SK-N-SH treated with all-trans-retinoic acid at 6 μM for 48 hours (cell line): ENCODE data around the gene NKTR.

Experiments
- ATAC-seq: fragments of 200-7000 bp; cut with Tn5 transposase; 3 replicates; pipeline ENCODE4 v1.9.1; 2020; ENCODE audit warnings: mild to moderate bottlenecking, moderate library complexity
- ARNTL ChIP-seq: fragments of 450-650 bp; formaldehyde crosslinking; IDR thresholded peaks from 2 replicates; pipeline ENCODE4 v1.5.0; 2020; ENCODE audit warnings: low read depth, mild to moderate bottlenecking, moderate library complexity, borderline replicate concordance
- BACH2 ChIP-seq: fragments of 250-450 bp; sonication (Bioruptor Pico); IDR thresholded peaks from 2 replicates; pipeline ENCODE4 v1.9.0; 2021; ENCODE audit warnings: mild to moderate bottlenecking, borderline replicate concordance
- CREB5 ChIP-seq: fragments of 250-450 bp; sonication (Bioruptor Pico); IDR thresholded peaks from 2 replicates; pipeline ENCODE4 v1.5.1; 2020; ENCODE audit warnings: low read depth, mild to moderate bottlenecking, moderate library complexity
- CSDC2 ChIP-seq: fragments of 250-450 bp; sonication (Bioruptor Pico); IDR thresholded peaks from 2 replicates; pipeline ENCODE4 v1.5.0; 2020; ENCODE audit warnings: mild to moderate bottlenecking, moderate library complexity
- ESRRG ChIP-seq: fragments of 250-450 bp; sonication (Bioruptor Pico); IDR thresholded peaks from 2 replicates; pipeline ENCODE4 v1.6.1; 2021; ENCODE audit warnings: mild to moderate bottlenecking
- GLIS3 ChIP-seq: fragments of 250-450 bp; sonication (Bioruptor Pico); IDR thresholded peaks from 2 replicates; pipeline ENCODE4 v1.5.0; 2020; ENCODE audit warnings: mild to moderate bottlenecking, moderate library complexity
- ISL1 ChIP-seq: fragments of 250-450 bp; sonication (Bioruptor Pico); IDR thresholded peaks from 2 replicates; pipeline ENCODE4 v2.1.2; 2022; ENCODE audit warnings: mild to moderate bottlenecking, moderate library complexity
- OSR1 ChIP-seq: fragments of 250-450 bp; sonication (Bioruptor Pico); IDR thresholded peaks from 2 replicates; pipeline ENCODE4 v1.8.0; 2022; ENCODE audit warnings: moderate library complexity, mild to moderate bottlenecking, inconsistent platforms
- RARB ChIP-seq: fragments of 250-450 bp; sonication (Bioruptor Pico); IDR thresholded peaks from 2 replicates; pipeline ENCODE4 v1.8.0; 2021; ENCODE audit warnings: mild to moderate bottlenecking, moderate library complexity
- SNAI2 ChIP-seq: fragments of 250-450 bp; sonication (Bioruptor Pico); IDR thresholded peaks from 2 replicates; pipeline ENCODE4 v1.5.0; 2020; ENCODE audit warnings: mild to moderate bottlenecking, moderate library complexity
- TCF4 ChIP-seq: fragments of 250-450 bp; sonication (Bioruptor Pico); IDR thresholded peaks from 2 replicates; pipeline ENCODE4 v1.8.0; 2021; ENCODE audit warnings: mild to moderate bottlenecking, moderate library complexity, borderline replicate concordance
- TOX ChIP-seq: fragments of 250-450 bp; sonication (Bioruptor Pico); IDR thresholded peaks from 2 replicates; pipeline ENCODE4 v1.8.0; 2021; ENCODE audit warnings: mild to moderate bottlenecking, moderate library complexity, borderline replicate concordance
- ZC3H10 ChIP-seq: fragments of 250-450 bp; sonication (Bioruptor Pico); IDR thresholded peaks from 2 replicates; pipeline ENCODE4 v1.5.1; 2021; ENCODE audit warnings: mild to moderate bottlenecking, moderate library complexity
- ZFP30 ChIP-seq: fragments of 450-650 bp; formaldehyde crosslinking; IDR thresholded peaks from 2 replicates; pipeline ENCODE4 v1.5.0; 2022; ENCODE audit warnings: mild to moderate bottlenecking, moderate library complexity
- ZNF565 ChIP-seq: fragments of 450-650 bp; formaldehyde crosslinking; conservative IDR thresholded peaks from 2 replicates; pipeline ENCODE4 v1.5.0; 2020; ENCODE audit warnings: low read depth, mild to moderate bottlenecking, moderate library complexity
- ZNF70 ChIP-seq: fragments of 450-650 bp; formaldehyde crosslinking; IDR thresholded peaks from 2 replicates; pipeline ENCODE4 v1.5.0; 2020; ENCODE audit warnings: mild to moderate bottlenecking, moderate library complexity
- ZNF8 ChIP-seq: fragments of 450-650 bp; formaldehyde crosslinking; IDR thresholded peaks from 2 replicates; pipeline ENCODE4 v1.5.0; 2020; ENCODE audit warnings: mild to moderate bottlenecking, moderate library complexity
- TF ChIP-seq, protein P1 (sequence below): fragments of 250-450 bp; sonication (Bioruptor Pico); IDR thresholded peaks from 2 replicates; pipeline ENCODE4 v1.8.0; 2020; ENCODE audit warnings: mild to moderate bottlenecking, moderate library complexity, borderline replicate concordance
- TF ChIP-seq, protein P2 (sequence below): fragments of 250-450 bp; sonication (Bioruptor Pico); IDR thresholded peaks from 2 replicates; pipeline ENCODE4 v1.5.0; 2020; ENCODE audit warnings: mild to moderate bottlenecking, moderate library complexity
- TF ChIP-seq, protein P3 (sequence below): fragments of 250-450 bp; sonication (Bioruptor Pico); IDR thresholded peaks from 2 replicates; pipeline ENCODE4 v1.5.1; 2021; ENCODE audit warnings: mild to moderate bottlenecking, moderate library complexity

Gene NKTR

DNA sequence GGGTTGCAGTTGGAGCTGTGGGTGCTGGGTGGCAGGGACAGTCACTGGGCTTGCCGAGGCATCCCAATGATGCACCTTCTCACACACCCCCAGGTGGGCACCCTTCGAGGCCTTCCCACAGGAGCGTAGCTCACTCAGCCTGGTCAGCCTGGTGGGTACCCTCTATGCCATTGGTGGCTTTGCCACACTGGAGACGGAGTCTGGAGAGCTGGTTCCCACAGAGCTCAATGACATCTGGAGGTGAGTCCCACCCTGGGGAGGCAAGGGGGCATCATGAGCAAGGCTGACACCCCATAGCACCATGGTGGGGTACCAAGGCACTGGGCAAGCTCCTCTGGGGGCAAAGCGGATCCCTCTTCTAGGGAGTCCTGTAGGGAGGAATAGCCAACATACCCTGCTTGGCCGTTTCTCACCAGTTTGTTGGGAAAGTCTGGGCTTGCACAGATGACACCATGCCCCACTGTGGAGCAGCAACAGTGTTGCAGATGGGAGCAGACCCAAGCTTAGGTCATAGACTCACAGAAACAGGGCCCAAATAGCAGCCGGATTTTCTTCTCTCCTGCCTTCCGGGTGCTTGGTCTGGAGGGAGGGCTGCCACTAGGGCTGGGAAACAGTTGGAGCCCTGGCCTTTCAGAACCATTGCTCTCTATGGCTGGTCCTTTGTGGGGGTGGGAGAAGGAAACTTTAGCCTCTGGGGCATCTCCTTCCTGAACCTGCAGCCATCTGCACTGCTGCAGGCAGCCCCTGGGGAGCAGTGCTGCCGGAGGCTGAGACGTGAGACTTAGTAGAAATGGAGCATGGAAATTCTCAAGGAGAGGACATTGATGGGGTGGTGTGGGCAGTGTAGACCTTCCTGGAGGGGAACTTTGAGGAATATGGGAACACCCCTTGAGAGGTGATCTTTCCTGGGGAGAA, 90.5 kb downstream of the NKTR start:
- TF ChIP-seq ARNTL (CRISPR knock-in tag) = no peak
- TF ChIP-seq, protein P1, sequence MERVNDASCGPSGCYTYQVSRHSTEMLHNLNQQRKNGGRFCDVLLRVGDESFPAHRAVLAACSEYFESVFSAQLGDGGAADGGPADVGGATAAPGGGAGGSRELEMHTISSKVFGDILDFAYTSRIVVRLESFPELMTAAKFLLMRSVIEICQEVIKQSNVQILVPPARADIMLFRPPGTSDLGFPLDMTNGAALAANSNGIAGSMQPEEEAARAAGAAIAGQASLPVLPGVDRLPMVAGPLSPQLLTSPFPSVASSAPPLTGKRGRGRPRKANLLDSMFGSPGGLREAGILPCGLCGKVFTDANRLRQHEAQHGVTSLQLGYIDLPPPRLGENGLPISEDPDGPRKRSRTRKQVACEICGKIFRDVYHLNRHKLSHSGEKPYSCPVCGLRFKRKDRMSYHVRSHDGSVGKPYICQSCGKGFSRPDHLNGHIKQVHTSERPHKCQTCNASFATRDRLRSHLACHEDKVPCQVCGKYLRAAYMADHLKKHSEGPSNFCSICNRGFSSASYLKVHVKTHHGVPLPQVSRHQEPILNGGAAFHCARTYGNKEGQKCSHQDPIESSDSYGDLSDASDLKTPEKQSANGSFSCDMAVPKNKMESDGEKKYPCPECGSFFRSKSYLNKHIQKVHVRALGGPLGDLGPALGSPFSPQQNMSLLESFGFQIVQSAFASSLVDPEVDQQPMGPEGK = no peak
- no peak for ATAC-seq

- no peak for ATAC-seq
- TF ChIP-seq TCF4 (CRISPR knock-in tag) = no peak
- TF ChIP-seq CREB5 (CRISPR knock-in tag) = no peak
- TF ChIP-seq, protein P2, sequence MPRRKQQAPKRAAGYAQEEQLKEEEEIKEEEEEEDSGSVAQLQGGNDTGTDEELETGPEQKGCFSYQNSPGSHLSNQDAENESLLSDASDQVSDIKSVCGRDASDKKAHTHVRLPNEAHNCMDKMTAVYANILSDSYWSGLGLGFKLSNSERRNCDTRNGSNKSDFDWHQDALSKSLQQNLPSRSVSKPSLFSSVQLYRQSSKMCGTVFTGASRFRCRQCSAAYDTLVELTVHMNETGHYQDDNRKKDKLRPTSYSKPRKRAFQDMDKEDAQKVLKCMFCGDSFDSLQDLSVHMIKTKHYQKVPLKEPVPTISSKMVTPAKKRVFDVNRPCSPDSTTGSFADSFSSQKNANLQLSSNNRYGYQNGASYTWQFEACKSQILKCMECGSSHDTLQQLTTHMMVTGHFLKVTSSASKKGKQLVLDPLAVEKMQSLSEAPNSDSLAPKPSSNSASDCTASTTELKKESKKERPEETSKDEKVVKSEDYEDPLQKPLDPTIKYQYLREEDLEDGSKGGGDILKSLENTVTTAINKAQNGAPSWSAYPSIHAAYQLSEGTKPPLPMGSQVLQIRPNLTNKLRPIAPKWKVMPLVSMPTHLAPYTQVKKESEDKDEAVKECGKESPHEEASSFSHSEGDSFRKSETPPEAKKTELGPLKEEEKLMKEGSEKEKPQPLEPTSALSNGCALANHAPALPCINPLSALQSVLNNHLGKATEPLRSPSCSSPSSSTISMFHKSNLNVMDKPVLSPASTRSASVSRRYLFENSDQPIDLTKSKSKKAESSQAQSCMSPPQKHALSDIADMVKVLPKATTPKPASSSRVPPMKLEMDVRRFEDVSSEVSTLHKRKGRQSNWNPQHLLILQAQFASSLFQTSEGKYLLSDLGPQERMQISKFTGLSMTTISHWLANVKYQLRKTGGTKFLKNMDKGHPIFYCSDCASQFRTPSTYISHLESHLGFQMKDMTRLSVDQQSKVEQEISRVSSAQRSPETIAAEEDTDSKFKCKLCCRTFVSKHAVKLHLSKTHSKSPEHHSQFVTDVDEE = no peak
- TF ChIP-seq RARB (CRISPR knock-in tag) = no peak
- TF ChIP-seq ZFP30 = no peak
- TF ChIP-seq ZNF70 (CRISPR knock-in tag) = no peak
Measured at GRCh38 chr3:42691816-42692666, 91.6 kb downstream of the NKTR start.

DNA sequence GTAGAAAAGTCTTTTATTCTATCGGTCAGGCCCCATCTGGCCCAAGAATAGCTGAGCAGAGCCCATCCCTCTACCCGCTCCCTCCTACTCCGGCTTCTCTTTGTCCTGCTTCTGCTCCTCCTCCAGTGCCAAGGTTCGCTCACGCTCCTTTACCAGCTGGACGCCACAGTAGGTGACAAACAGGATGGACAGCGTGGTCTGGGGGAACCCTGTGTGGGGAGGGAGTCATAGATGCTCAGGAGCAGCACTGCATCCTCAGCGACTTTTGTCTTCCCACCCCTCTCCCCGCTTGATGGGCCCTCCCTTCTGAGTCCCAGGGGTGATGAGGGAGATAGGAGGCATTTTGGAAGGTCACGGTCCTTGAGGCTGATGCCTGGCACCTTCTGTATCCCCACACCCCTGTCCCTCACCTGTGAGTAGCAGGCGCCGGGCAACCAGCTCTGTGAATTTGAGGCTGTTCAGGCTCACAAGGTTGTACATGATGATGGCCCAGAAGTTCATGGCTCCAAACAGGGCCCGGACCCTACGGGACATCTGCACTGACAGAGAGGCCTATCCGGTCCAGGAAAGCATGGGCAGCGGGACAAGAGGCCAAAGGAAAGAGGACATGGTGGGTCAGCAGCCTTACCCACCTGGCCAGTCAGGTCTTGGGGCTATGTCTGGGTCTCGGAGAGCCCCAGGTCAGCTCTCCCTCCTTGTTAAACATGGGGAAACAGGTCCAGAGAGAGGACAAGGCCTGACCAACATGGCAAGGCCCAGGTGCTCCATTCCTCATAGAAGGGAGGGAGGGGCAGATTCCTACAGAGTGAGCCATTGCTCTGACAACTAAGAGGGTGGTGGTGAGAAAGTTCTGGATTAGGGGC, 92.4 kb downstream of the NKTR start:
- no peak for ATAC-seq
- TF ChIP-seq ZNF8 = no peak
- TF ChIP-seq BACH2 (CRISPR knock-in tag) = no peak
- no peak for TF ChIP-seq ISL1 (CRISPR knock-in tag)
- no peak for TF ChIP-seq TCF4 (CRISPR knock-in tag)
- no peak for TF ChIP-seq OSR1 (CRISPR knock-in tag)
- no peak for TF ChIP-seq ZNF70 (CRISPR knock-in tag)
- TF ChIP-seq SNAI2 = no peak
- TF ChIP-seq ARNTL (CRISPR knock-in tag) = no peak
- TF ChIP-seq ZNF565 = no peak
- TF ChIP-seq GLIS3 (CRISPR knock-in tag) = no peak
- TF ChIP-seq TOX = no peak
- no peak for TF ChIP-seq ZFP30
- TF ChIP-seq, protein P3, sequence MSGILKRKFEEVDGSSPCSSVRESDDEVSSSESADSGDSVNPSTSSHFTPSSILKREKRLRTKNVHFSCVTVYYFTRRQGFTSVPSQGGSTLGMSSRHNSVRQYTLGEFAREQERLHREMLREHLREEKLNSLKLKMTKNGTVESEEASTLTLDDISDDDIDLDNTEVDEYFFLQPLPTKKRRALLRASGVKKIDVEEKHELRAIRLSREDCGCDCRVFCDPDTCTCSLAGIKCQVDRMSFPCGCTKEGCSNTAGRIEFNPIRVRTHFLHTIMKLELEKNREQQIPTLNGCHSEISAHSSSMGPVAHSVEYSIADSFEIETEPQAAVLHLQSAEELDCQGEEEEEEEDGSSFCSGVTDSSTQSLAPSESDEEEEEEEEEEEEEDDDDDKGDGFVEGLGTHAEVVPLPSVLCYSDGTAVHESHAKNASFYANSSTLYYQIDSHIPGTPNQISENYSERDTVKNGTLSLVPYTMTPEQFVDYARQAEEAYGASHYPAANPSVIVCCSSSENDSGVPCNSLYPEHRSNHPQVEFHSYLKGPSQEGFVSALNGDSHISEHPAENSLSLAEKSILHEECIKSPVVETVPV (CRISPR knock-in tag) = no peak
- TF ChIP-seq ESRRG (CRISPR knock-in tag) = no peak
- TF ChIP-seq CSDC2 (CRISPR knock-in tag) = no peak
- TF ChIP-seq, protein P2 = no peak
- no peak for TF ChIP-seq ZC3H10 (CRISPR knock-in tag)
- TF ChIP-seq CREB5 (CRISPR knock-in tag) = no peak
- no peak for TF ChIP-seq RARB (CRISPR knock-in tag)
